Stimulated activated CD4-positive, alpha-beta T cell treated with anti-CD3 and anti-CD28 coated beads, TNF-alpha, amount 100 ng/mL, for 24 hours (primary cell): ENCODE data around the gene GPX3.

Experiments
- DNase-seq, 3 experiments: peaks; one replicate each; pipeline ENCODE4 v3.0.0-alpha.2; 2020; ENCODE audit warnings: low read depth in 3 of 3

The GPX3 gene

GRCh38 chr5:151076616-151077015 lies 56.2 kb downstream of the GPX3 start:
- DNase-seq = no peak

DNA sequence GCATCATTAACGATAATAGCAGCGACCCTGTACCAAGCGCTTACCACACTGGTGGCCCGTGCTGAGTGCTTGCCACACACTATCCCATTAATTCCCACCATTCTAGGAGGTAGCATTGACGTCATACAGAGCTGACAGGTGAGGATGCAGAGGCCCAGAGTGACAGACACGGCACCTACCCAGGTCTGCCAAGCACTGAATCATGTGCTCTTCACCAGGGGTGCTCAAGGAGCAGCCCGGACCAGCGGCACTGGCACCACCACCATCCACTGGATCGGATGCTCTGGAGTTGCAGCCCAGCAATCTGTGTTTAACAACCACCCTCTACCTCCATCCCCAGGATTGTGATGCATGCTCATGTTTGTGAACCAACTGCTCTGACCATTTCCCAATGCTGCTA lies 57.0 kb downstream of the GPX3 start:
- no peak for DNase-seq

DNA sequence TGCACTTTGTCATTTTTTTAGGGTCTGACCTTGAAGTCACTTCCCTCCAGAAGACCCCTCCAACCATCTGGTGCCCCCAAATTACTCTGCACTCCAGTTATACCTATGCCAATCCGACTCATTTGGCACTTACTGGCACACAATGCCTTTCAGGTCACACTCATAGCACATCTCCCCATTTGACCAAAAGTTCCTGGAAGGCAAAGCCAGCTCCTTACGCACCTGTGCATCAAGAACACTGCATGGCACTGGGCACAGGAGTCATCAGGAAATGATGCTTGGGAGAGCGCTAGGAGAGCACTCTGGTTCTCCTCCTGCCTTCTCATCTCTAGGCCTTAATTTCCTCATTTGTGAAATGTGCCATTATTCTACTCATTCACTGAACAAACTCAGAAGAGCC lies 57.6 kb downstream of the GPX3 start:
- DNase-seq = no peak
